Islet precursor cell (in vitro differentiated cells): Measurements from ENCODE around the gene PABPC3.

Experiments used
- DNase-seq: peaks from one replicate; pipeline ENCODE4 v3.0.0-alpha.2; 2018

PABPC3 gene

DNA sequence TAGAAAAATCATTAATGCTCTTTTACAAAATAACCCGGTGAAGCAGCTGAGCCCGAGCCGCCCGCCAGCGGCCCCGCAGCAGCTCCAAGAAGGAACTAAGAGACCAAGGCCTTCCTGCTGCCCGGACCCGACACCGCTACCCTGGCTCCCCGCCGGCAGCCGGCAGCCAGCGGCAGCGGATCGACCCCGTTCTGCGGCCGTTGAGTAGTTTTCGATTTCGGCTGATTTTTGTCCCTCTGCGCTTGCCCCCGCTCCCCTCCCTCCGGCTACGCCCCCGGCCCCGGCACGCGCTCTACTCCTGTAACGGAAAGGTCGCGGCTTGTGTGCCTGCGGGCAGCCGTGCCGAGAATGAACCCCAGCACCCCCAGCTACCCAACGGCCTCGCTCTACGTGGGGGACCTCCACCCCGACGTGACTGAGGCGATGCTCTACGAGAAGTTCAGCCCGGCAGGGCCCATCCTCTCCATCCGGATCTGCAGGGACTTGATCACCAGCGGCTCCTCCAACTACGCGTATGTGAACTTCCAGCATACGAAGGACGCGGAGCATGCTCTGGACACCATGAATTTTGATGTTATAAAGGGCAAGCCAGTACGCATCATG, at the start of gene PABPC3:
TSS of gene PABPC3 (plus strand) at position 286 of the 603 bp plus-strand sequence. CDS start at position 349, 63 bp downstream.
- no peak for DNase-seq

DNA sequence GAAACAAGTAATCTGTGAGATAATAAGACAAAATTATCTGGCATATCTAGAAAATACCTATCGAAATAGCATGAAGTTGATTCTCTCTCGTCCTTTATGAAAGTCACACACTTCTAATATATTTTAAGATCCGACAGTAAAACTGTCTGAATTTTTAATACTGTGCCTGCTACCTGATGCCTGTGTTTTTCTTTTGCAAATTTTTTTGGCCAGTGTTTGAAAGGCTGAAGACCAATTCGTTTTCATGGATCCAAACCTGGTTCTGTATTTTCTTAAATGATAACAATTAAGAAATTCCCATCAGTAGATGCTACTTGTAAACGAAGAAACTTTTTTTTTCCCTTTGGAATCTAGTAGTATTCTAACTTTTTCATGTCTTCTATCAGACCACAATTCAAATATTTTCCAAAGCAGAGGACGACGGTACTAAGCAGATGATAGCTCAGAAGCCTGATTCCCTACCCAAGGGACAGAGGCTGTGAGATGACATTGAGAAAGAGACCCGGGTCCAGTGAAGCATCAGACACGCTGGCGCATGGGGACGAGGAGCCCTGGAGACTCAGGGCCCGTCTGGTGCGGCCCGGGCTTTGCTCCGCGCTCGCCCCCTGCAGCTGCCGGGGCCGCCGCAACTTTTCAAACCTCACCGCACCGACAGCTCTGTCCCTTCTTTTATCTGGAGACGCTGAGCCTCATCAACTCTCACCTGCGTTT, 49.5 kb upstream of the PABPC3 start:
- peak; percentile 69 for DNase-seq

DNA sequence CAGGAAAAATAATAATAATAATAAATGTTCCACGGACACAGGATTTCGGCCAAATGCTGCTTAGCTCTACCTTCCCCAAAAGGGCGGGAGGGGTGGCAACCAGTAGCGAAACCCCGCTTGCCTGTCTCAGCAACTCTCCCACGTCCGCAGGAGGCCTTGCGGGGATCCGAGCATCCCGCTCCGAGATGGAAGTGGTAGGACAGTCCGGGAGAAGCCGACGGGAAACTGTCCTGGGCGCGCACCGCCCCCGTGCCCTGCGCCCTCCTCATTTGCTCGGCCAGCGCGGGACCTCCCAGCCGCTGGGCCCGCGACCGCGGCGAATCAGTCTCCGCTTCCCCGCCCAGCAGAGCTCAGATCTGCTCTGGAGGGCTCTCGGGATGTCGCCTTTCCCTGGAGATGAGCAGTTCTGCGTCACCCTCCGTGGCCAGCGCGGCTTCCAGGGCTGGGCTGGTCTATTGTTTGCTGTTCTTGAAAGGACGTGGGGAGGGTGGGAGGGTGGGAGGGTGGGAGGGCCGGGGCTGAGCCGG, 48.9 kb upstream of the PABPC3 start:
- peak; percentile 96 for DNase-seq

DNA sequence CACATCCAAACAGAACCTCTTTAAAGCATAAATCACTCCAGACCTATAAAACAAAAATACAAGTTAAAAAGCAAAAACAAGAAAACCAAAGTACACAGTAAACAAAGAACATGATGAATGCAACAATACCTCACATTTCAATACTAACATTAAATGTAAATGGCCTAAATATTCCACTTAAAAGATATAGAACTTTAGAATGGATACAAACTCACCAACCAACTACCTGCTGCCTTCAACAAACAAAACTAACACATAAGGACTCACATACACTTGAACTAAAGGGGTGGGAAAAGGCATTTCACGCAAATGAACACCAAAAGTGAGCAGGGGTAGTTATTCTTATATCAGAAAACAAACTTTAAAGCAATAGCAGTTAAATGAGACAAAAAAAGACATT, 44.9 kb upstream of the PABPC3 start:
- DNase-seq: no peak

DNA sequence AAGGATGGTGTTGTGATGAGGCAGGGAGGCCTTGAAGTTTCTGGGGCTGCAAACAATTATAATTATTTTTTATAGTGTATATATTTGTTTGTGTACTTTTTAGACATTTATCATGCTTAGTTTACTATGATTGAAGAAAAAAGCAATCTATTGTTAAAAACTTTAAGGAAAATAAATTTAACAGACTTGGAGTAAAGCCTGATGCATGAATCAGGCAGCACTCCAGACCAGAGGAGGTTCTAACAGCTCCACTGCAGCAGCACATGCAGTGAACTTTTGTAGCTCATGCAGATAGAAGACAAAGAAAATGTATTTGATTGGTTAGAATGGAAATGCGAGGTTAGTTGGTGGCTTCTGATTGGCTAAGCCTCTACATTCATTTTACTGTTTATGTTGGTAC, 36.8 kb upstream of the PABPC3 start:
- no peak for DNase-seq

DNA sequence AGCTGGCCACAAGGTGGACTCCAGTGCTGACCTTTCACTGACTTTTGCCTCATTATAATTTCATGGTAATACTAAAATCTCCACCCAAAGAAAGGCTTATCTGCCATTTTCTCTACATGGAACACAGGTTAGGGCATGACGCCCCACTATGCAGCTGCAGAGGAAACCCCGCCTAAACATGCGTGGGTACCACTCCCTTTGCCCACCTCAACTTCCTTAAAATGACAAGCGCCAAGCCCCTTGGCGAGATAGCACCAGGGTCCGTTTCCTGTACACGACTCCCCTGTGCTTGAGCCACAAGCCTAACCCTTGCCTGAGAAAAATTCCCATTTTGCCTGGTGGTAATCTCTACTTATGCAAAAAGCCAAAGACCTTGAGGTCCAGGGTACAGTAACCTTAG, 36.0 kb upstream of the PABPC3 start:
- DNase-seq: no peak

DNA sequence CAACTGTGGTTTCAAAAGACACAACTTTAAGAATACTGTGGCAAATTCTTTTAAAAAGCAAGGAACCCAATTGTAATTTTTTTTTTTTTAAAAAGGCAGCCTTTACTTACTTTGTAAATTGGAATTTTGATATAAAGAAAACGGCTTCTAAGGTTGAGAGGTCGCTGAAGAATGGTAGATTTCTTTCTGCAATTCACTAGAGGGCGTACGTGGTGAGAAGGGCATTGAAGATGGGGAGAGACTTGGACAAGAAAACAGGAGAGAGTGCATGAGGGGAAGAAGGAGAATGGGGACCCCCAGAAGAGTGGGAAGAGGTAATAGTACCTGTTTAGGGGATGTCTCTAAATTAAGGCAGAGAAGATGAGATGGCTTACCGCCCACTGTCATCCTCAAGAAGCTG, 33.5 kb upstream of the PABPC3 start:
- no peak for DNase-seq

DNA sequence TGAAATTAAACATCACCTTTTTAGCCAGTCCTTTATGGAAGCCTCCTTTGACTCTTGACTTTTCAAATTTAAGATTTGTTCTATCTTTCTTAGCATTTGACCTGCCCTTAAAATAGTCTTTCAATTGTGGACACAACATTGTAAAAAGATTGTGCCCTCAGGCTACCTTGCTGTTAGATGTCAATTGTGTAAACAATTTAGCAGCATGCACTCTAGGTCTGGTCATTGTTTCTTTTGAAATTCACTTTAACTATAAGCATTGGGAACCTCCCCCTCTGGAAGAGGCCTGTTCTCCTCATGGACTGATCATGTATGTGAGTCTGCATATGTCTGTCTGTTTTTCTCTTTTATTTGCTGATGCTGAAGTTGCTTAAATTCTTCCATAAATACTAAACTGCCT, 31.5 kb upstream of the PABPC3 start:
- no peak for DNase-seq

DNA sequence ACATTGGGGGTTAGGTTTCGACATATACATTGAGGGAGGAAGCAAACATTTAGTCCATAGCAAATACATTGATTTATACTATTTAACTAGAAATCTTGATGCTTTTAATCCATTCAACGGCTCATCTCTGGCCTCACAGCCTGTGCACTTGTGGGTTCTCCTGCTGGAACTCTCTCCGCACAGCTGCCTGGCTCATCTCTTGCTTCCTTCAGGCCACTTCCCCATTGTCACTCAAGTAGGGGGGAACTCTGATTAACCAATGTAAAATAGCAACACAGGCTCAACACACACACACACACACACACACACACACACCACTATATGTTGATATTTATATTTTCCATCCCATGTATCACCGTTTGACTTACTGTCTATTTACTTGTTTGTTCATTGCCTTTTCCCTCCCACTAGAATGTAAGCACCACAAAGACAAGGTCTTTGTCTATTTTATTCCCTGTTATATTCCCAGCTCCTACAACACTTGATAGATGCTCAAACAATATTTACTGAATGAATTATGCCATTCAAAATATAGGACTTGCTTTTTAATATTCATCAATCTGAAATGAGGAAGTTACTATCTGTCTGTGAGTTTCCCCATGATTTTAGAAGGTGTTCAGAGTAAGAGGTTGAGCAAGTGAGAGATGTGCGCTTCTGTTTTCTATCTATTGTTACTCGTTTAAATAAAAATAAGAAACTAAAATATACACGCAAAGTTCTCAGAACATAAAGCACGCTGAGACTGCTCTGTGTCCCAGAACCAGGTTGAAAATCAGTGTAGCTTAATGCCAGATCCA, 29.8 kb upstream of the PABPC3 start:
- no peak for DNase-seq

DNA sequence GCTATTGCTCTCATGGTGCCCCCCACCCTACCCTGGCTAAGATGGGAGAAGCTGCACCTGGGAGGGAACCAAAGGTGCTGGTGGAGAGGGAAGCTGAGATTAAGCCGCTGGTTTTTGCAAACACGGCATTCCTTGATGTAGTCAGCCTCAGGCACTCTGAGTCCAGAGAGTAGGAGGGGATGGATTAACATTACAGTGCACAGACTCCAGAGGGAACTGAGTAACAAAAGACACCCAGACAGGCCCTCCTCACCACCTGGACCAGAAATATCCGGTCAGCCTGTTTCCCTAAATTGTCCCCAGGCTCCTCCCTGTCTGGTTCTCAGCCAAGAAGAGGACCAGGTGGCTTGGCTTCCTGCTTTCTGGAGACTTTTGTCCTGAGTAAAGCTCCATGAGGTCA, 28.9 kb upstream of the PABPC3 start:
- peak; percentile 83 for DNase-seq

DNA sequence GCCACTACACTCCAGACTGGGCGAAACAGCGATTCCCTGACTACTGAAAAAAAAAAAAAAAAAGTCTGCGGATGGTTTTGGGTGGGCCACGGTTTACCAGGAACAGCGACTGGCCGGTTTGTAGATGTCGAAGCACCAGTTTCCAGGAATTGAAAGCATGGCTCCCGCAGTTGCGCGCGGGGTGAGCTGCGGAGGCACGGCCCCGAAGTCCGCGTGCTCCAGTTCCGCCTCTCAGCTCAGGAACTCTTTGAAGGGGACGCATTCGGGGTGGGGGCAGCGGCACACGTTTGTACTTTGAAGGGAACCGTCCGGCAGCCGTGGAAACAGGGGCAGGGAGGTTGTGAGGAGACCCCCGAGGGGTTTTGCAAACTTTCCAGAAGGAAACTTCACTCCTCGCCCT, 27.1 kb upstream of the PABPC3 start:
- no peak for DNase-seq

DNA sequence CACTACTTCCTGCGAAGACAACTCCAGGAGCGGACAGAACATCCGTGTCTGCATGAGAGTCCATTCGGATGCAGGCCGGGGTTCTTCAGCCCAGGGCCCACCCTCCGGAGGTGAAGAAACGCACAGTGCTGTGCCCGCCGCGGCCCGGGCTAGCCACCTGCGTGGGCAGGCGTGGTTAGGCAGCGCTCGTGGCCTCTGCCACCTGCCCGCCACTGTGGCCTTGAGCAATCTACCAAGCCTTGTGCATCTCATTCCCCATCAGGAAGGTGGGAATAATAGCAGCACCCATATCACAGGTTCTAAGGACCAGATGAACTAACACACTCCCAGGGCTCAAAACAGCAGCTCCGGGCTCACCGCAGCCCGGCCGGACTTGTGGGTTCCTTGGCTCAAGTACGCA, 26.7 kb upstream of the PABPC3 start:
- no peak for DNase-seq

DNA sequence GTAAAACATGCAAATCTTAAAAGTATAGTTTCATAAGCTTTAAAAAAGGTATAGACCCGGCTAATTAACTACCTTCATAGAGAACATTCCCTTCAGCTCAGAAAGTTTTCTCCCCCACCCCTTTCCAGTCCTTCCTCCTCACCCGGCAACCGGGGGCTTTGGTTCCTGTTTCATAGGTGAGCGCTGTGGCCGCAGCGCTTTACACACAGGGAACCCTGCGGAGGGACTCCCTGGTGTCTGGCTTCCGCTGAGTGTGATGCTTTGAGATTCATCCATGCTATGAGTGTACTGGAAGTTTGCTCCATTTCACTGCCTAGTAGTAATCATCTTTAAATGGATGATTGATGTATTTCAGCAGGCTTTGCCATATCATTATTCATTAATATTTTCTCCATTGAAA, 26.0 kb upstream of the PABPC3 start:
- no peak for DNase-seq

DNA sequence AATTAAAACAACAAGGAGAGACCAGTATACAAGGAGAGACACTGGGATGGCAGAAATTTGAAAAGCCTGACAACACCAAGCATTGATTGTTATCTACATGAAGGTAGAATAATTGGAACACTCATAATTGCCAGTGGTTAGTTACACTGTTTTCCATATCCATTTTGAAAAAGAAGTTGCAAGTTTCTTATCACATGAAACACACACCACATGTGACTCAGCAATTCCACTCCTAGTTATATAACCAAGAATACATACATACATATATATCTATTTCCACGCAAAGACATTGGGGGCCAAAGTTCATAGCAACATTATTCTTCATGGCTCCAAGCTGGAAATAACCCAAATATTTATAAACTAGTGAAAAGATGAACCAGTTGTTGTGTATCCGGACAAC, 15.2 kb upstream of the PABPC3 start:
- no peak for DNase-seq

DNA sequence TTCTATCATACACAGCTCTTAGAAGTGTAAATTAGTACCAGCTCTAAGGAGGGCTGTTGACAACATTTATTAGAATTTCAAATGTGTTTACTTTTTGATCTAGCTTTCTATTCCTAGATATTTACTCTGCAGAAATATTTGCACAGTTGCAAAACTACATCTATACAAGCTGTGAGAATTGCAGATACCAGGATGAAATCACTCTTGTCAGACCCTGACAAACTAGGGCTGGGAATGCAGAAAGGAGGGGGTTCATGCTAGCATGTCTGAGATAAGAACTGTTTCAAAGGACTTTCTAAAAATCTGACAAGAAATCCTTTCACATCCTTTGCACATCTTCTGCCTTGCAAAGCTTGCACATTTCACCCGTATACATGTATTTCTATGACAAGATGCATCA, 11.8 kb upstream of the PABPC3 start:
- DNase-seq: no peak

DNA sequence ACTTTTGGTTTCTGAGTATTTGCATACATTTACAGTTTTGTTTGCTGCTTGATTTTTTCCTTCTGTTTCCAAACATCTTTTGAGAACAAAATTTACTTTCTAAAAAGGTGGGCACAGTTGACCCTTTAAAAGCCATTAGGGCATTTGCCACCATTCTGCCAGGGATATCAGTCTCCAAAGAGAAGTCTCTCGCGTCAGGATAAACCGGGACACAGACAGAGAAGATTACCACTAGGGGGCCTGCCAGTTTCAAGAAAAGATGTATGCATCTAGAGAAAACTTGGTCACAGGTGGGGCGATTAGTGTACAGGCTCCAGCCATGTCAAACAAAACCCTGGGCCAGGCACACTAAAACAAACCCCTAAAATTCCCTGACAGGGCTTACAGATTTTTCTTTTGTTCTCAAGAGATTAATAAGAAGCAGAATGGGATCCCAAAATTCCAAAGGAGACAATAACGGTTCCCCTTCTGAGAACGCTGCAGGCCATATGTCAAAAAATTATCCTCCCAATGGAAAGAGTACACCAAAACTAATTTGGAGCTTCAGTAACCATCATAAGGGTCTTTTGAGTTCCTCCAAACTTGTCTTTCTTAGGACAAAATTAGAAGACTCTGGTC, 10.7 kb upstream of the PABPC3 start:
- DNase-seq: no peak

DNA sequence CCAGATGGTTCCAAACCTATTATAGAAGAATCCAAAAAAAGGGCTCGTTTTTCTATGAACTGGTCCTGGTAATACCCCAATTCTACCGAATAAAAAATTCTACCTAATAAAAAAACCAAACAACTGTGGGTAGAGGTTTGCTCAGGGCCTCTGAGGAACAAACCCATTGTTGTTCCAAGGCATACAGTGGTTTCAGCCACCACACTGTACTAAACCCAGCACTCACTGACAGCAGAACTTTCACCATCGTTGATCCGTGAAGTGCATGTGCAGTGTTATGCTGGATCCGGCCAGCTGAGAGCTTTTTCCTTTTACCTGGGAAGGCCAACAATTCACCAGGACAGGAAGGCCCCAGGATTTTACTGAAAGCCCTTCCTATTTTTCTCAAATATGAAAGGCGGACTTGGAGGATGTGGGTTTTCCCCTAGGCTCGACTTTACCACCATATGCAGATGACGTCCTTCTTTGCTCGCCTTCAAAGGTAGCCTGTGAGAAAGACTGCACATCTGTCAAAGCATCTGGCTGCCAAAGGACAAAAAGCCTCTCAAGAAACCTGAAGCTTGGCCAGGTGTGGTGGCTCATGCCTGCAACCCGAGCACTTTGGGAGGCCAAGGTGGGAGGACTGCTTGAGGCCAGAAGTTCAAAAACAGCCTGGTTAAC, 7.2 kb upstream of the PABPC3 start:
- no peak for DNase-seq

DNA sequence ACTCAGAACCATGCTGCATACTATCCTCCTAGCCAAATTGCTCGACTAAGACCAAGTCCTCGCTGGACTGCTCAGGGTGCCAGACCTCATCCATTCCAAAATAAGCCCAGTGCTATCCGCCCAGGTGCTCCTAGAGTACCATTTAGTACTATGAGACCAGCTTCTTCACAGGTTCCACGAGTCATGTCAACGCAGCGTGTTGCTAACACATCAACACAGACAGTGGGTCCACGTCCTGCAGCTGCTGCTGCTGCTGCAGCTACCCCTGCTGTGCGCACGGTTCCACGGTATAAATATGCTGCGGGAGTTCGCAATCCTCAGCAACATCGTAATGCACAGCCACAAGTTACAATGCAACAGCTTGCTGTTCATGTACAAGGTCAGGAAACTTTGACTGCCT, 1.5 kb downstream of the PABPC3 start:
- no peak for DNase-seq

DNA sequence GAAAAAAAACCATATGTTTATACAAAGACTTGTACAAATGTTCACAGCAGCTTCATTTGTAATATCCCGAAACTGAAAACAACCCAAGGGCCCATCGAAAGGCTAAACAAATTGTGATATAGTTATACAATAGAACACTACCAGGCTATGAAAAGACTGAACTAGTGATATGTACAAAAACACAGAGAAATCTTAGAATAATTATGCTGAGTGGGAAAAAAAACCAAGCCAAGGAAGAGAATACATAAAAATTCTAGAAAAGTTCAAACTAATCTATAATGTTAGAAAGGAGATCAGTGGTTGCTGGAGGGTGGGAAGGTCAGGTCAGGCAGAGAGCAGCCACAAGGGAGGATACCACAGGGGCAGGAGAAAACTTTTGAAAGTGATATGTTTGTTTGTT, 7.8 kb downstream of the PABPC3 start:
- no peak for DNase-seq

DNA sequence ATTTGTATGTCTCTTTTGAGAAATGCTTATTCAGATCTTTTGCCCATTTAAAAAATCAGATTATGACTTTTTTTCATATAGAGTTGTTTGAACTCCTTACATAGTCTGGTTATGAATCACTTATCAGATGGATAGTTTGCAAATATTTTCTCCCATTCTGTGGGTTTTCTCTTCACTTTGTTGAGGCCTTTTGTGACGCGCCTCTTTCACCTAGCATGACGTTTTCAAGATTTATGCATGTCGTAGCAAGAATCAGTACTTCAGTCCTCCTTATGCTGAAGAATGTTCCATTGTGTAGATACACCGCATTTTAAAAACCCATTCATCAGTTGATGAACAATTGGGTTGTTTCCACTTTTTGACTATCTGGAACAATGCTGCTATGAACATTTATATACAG, 13.4 kb downstream of the PABPC3 start:
- no peak for DNase-seq

DNA sequence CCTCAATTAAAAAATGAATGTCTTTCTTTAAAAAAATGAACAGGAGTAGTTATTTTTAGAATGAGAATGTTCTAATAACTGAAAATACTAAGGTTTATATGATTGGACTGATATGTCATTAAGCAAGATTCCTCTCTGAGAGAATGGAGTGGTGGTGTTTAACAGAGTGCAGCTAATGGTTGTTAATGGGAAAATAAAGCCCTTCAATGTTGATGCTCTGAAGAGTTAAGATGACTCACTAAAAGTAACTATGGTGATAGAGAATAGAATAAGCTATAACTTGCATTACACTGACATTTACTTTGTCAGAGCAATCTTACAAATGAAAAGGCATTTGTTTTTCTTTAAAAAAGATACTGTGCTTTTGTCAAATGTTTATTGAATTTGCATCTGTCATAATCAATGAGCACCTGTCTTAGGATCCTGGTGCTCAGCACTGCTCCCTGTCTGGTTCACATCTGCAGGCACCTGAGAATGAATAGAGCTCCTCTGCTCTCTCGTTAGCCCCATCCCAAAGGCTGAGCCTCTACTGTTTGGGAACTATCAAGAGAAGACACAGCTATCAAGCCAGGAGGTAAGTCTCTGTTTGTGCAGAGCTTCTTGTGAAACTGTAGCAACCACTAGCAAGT, 15.1 kb downstream of the PABPC3 start:
- DNase-seq: no peak

DNA sequence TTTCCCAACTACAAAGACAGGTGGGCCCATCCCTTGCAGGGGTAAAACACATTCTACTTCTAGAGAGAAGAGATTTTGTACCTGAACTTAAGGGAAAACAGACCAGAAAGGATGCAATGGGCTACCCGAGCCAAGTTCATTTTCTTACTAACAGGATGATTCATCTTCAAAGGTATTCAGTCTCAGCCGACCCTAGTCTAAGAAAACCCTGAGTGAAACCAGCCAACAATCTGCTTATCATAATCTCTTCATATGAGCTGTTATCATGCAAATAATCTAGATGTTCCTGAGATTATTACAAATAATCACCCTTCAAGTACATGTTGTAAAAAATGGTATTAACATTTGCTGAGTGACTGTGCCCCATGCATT, 15.6 kb downstream of the PABPC3 start:
- no peak for DNase-seq
